ENCODE results near the gene ZNF697.

GRCh38 chr1:119682141-119682540 lies 34.1 kb upstream of the ZNF697 start:
- TF ChIP-seq CTCF (IDR thresholded peaks at IDR 0.05) (no peak), POLR2A (IDR thresholded peaks at IDR 0.05) (no peak)
